OCI-M1 (cell line): Measurements from ENCODE around the gene POLR2F.
"Not testable (repeated sequence)": the region's sequence is repeated elsewhere in the genome, so short reads cannot be mapped to it uniquely, and the experiment has no call there.

Experiments used
- DNase-seq: peaks from one replicate; lab custom pipeline; 2025; lab: John Stamatoyannopoulos, UW

POLR2F gene

GRCh38 chr22:37925330-37925729 lies 28.2 kb upstream of the POLR2F start:
- no peak for DNase-seq

DNA sequence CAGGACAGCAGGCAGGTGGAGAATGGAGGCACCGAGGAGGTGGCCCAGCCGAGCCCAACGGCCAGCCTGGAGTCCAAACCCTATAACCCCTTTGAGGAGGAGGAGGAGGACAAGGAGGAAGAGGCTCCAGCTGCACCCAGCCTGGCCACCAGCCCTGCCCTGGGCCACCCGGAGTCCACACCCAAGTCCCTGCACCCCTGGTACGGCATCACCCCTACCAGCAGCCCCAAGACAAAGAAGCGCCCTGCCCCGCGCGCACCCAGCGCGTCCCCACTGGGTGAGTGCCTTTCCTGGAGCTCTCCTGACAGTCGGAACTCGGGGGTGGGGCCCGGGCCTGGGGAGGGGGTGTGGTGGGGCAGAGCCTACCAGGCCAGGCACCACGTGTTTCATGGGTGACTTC lies 27.7 kb upstream of the POLR2F start:
- no peak for DNase-seq

DNA sequence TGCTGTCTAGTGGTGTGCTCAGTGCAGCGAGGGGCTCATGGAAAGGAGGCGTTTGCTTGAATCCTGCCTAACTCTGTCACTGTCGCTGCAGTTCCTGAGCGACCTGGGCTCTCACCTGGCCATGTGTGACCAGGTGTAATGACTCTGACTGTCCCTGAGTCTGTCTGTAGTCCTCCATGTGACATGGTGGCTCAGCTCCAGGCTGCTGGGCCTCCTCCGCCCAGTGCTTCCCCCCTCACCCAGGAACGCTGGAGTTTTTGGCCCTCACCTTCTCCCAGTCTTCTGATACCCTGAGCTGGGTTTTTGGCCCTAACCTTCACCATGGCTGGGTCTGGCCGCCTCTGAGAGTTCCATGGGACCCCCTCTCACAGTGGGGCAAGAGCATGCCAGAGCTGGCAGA lies 27.1 kb upstream of the POLR2F start:
- DNase-seq: no peak

DNA sequence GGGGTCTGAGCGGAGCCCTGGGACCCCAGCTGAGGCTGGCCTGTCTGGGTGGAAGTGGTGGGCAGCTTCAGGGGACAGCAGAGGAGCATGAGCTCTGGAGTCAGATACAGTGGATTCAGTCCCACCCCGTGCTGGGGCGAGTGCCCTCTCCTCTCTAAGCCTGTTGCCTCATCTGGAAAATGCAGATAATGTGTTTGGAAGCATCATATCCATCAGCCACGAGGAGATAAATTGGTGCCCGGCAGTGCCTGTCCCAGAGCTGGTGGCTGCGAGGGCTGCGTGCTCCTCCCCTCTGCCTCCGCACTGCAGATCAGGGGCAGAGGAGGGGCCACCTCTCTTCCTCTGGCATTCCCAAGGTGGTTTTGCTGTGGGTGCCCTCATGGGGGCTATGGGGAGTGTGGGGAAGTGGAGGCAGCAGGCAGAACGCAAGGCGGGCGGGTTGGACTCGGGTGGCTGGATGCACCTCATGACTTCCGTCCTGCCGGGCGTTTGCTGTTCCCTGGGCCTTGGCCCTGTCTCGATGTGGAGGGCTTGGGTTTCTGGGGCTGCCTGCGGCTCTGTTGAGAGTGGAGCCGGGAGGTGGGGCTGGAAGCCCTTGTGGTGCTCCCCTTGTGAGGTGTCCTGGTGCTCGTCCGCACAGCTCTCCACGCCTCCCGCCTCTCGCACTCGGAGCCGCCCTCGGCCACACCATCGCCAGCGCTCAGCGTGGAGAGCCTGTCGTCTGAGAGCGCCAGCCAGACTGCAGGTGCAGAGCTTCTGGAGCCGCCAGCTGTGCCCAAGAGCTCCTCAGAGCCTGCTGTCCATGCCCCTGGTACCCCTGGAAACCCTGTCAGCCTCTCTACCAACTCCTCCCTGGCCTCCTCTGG lies 26.5 kb upstream of the POLR2F start:
- no peak for DNase-seq

DNA sequence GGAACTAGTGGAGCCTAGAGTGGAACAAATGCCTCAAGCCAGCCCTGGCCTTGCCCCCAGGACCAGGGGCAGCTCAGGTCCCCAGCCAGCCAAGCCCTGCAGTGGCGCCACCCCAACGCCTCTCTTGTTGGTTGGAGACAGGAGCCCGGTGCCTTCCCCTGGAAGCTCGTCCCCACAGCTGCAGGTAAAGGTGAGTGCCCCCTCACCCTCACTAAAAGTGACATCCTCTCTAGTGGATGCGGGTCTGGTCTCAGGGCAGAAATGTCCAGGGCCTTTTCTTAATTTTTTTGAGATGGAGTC lies 25.9 kb upstream of the POLR2F start:
- no peak for DNase-seq

- DNase-seq: no peak
These were observed 24.1 kb upstream of the POLR2F start for GRCh38 chr22:37929390-37929789.

- DNase-seq: peak; percentile 18
These were observed 23.1 kb upstream of the POLR2F start for GRCh38 chr22:37930270-37930951.

- no peak for DNase-seq
These were observed 22.5 kb upstream of the POLR2F start for GRCh38 chr22:37930952-37931440.

DNA sequence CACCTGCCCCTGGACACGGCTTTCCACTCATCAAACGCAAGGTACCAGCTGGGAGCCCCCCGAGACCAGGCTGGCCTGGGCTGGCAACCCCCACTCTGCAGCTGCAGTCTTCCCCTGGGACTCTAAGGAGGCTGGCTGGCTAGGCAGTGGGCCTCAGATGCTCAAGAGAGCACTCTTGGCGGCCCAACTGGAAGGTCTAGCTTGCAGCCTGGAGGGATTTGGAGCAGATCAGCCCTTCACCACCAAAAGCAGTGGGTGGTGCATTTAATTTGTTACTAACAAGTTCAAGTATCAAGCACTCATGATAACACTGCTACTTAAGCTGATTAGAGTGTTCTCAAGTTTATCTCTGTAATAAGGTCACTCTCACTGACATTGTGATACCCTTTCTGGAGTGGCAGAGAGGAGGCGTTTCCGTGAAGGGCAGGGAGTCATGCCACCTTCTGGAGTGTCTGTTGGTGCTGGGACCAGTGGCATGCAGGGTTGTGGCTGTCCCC lies 21.6 kb upstream of the POLR2F start:
- DNase-seq: no peak

GRCh38 chr22:37932401-37932800 lies 21.1 kb upstream of the POLR2F start:
- no peak for DNase-seq

DNA sequence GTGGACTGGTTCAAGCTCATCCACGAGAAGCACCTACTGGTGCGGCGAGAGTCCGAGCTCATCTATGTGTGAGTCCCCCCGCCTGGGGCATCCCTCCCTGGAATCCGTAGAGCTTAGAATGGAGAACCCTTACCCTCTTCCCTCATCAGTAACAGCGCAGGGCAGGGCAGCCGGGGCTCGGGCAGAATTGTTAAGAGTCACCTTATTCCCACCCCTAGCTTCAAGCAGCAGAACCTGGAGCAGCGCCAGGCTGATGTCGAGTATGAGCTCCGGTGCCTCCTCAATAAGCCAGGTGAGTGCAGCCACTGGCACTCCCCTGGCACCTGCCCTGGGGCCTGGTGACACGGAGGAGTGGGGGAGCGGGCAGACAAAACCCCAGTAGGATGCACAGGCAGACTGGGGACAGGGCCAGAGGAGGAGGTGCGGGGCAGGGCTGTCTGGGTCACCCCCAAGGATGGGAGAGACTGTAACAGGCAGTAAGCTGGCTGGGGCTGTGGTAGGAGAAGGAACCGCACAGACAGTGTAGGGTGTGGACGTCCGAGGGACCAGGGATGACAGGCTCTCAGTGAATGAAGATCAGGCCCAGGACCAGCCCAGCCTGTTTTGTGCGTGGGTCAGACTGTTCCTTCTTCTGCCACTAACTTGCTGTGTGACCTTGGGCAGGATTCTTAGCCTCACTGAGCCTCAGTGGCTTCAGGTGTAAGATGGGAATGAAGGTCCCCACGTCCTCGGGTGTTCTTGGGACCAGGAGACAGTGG lies 20.5 kb upstream of the POLR2F start:
- DNase-seq: no peak

DNA sequence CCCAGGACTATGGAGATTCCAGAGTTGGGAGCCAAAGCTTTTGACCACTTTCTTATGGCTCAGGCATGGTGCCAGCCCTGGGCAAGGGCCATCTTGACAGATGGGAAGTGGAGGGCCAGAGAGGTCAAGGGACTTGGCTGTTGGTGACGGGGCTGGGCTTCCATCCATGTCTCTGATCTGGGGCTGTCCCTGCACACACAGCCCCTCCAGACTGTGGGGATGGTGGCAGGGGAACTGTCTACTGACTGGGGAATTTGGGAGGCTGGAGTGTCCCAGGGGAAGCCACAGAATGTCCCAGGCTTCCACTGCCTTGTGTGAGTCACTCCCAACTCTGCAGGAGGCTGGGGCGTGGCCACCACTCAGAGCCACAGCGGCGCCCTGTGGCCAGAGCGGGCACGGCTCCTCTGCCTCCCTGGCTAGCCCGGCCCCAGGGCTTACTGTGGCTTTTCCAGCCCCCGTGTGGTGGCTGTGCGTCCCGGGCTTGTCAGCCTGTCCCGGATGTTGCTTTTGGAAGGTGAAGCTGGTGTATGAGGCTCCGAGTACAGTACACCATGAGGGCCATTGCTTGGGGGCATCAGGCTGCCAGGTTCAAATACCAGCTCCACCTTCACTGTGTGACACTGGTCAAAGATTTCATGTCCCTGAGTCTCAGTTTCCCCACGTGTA lies 19.7 kb upstream of the POLR2F start:
- peak; percentile 96 for DNase-seq

GRCh38 chr22:37940698-37941376 lies 12.7 kb upstream of the POLR2F start:
- DNase-seq: no peak

DNA sequence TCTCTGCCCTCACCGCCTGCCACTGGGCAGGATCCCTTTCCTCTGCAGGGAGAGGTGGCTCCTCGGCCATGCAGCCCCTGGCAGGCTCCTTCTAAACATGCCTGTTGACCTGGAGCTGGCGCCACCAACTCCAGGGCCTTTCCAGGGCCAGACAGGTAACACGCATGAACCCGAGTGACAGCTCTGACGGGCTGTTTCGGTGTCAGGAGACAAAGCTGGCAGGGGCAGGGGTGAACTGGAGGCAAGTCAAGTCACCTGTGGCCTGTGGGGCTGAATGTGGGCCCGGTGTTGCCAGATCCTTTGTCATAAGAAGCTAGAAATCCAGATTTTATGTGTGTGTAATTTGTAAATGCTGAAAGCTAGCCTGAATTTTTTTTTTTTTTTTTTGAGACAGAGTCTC lies 11.4 kb upstream of the POLR2F start:
- no peak for DNase-seq

DNA sequence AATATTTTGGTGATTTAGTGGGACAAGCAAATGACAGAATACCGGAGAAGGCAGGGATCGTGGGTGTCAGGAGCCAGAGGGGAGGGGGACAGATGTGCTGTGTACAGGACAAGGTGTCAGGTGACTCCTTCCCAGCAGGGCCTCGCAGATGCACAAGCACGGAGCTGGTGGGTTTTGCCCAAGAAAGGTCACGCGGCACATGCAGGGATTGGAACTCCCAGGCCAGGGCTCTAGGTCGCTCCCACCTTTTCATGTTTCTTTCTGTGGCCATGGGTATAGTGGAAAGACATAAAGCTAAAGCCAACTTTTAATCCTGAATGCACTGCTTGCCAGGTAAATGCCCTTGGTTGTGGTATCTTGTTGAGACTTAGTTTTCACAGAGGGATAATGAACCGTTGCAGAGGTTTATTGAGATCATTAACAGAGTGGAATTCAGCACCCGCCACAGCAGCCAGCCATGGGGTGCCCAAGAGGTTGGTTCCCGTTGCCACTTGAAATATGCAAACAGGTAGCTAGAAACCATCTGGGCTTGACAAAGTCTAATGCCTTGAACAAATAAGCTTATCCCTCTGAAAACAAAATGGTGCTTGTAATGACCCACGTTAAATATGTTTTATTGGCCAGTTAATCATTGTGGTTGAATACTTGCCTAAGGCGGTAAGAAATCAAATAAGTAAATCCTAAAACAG lies 10.2 kb upstream of the POLR2F start:
- DNase-seq: no peak

DNA sequence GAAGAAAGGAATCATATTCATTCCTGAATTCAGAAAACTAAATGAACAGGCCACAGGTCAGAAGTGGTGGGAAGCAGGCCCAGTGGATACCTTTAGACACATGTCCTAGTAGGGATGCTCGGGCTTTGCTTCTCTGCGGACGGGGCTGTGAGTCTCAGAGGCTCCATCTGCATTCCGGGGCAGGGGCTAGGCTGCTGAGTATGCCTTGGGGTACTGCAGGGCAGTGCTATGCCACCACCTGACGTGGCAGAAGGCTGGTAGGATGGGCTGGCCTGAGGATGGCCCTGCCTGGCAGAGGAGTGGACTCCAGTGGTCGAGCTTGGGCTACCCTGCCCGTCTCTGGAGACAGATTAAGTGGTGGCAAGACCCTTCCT lies 9.7 kb upstream of the POLR2F start:
- DNase-seq: no peak

DNA sequence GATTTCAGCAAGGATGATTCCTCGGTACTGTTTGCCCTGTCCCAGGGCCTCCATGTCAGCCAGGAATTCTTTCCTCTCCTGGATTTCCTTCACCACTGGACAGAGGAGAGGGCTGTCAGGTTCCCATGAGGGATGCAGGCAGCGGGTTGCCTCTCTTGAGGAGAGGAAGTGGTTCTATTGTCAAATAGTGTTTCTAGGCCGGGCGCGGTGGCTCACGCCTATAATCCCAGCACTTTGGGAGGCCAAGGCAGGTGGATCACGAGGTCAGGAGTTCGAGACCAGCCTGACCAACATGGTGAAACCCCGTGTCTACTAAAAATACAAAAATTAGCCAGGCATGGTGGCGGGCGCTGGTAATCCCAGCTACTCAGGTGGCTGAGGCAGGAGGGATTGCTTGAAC lies 9.1 kb upstream of the POLR2F start:
- DNase-seq: not testable (repeated sequence)

- not testable (repeated sequence) for DNase-seq
These were observed 6.2 kb upstream of the POLR2F start for GRCh38 chr22:37947142-37947795.

GRCh38 chr22:37951305-37951704 lies 2.2 kb upstream of the POLR2F start:
- DNase-seq: peak; percentile 34

DNA sequence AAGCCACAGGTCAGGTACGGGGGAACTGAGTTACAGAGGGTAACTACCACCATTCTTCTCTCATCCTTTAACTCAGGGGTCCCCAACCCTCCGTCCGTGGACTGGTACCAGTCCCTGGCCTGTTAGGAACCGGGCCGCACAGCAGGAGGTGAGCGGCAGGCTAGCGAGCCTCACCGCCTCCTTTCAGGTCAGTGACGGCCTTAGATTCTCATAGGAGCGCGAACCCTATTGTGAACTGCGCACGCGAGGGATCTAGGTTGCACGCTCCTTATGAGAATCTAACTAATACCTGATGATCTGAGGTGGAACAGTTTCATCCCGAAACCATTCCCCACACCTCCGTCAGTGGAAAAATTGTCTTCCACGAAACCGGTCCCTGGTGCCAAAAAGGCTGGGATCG lies 870 bp upstream of the POLR2F start:
- not testable (repeated sequence) for DNase-seq
